Measurements from ENCODE around the gene PLEKHF1.

PLEKHF1 gene

GRCh38 chr19:29680447-29680846 is 15.2 kb downstream of the PLEKHF1 start:
- no peak for DNase-seq

DNA sequence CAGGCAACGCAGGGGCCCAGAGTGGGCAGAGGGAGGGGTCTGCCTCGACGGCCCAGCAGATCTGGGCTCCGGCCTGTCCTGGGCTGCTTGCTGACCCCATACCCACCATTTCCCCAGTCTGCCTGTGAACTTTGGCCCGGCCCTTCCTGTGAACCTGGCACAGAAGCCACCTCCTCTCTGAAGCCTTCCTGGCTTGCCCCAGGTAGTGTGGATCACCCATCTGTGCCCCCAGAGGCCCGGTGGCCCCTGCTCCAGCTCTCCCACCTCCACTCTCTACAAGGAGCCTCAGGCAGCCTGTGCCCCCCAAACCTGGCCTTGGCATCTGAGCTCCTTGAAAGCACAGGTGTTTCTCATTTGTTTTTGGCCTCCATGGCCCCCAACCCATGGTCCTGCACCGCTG is 15.7 kb downstream of the PLEKHF1 start:
- DNase-seq = no peak

- DNase-seq = no peak
Measured at GRCh38 chr19:29681422-29682235, 16.4 kb downstream of the PLEKHF1 start.

DNA sequence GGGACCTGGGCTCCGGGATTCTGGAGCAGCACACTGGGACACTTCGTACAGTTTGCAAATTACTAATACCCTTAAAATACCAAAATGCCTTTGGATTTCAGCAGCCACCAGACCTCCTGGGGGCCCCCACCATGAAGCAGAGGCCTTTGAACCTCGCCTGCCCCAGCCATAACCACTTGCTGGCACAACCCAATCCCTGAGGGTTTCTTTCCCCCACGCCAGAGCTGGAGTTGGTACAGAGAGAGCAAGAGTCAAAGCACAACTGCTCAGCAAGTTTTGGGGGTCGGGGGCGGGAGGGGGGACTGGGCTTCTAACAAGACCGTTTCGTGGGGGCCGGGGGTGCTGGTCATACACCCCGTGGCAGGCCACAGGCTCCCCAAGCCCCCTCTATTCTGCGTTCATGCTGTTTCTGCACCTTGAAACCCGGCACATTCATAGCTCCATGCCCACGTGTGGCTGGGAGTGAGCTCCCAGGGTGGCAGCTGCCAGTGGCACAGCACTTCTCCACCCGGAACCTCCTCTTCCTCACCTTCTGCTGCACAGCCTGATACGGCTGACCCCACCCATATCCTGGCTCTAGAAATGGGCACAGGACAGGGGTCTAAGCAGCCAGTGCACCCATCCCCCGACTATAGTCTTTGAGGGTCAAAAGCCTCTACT is 17.1 kb downstream of the PLEKHF1 start:
- no peak for DNase-seq

DNA sequence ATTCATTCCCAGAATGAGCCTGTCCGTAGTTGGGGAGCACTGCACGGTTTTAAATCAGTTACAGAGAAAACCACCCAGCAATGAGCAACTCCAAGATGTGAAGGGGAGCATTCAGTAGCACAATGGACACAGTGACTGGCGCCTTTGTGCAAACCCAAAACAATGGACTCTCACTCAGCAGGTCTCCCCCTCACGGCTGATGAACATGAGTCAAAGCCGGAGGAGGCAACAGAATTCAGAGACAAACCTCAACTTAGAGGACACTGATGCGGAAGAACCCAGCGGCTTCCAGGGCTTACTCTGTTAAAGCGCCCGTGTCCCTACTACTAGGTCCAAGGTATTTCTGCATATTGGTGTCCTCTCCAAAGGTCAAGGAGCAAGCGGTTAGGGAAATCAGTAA is 17.7 kb downstream of the PLEKHF1 start:
- DNase-seq = no peak

GRCh38 chr19:29685326-29685725 is 20.1 kb downstream of the PLEKHF1 start:
- DNase-seq = no peak

DNA sequence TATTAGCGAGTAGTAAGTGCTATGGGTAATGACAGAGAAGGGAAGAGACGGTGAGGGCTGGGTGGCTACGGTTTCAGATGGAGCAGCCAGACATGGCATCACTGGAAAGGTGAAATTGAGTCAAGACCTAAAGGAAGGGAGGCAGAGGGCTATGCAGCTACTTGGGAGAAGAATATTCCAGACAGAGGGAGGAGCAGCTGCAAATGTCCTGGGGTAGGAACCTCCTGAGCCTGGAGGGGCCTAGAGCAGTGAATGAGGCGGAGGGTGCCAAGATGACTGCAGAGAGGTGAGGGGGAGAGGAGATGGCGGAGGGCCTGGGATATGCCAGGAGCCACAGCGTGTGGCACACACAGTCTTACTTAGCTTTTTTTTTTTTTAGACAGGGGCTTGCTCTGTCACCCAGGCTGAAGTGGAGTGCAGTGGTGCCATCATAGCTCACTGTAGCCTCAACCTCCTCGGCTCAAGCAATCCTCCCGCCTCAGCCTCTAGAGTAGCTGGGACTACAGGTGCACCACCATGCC is 21.1 kb downstream of the PLEKHF1 start:
- DNase-seq = no peak

- peak; percentile 93 for DNase-seq
Measured at GRCh38 chr19:29687244-29687896, 22.1 kb downstream of the PLEKHF1 start.

DNA sequence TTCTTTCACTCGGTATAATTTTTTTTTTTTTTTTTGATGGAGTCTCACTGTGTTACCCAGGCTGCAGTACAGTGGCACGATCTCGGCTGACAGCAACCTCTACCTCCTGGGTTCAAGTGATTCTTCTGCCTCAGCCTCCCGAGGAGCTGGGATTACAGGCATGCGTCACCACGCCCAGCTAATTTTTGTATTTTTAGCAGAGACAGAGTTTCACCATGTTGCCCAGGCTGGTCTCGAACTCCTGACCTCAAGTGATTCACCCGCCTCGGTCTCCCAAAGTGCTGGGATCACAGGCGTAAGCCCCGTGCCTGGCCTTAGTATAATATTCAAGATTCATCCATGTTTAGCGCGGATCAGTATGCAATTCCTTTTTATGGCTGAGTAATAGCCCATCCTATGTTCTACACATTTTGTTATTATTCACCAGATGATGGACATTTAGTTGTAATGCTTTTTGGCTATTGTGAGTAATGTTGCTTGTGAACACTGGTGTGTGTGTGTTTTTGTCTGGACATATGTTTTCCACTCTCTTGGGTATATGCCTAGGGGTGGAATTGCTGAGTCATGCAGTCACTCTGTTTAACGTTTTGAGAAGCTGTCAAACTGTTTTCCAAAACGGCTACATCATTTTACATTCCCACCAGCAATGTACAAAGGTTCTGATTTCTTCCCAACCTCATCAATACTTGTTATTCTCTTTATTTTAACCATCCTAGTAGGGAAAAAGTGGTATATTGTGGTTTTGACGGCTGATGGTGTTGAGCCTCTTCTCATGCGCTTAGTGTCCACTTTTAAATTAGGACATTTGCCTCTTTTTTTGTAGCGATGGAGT is 22.9 kb downstream of the PLEKHF1 start:
- DNase-seq = peak; percentile 70

- DNase-seq = peak; percentile 44
Measured at GRCh38 chr19:29690842-29691241, 25.6 kb downstream of the PLEKHF1 start.

- DNase-seq = no peak
Measured at GRCh38 chr19:29694161-29694560, 28.9 kb downstream of the PLEKHF1 start.

- DNase-seq = peak; percentile 64
Measured at GRCh38 chr19:29694669-29695627, 29.7 kb downstream of the PLEKHF1 start.

DNA sequence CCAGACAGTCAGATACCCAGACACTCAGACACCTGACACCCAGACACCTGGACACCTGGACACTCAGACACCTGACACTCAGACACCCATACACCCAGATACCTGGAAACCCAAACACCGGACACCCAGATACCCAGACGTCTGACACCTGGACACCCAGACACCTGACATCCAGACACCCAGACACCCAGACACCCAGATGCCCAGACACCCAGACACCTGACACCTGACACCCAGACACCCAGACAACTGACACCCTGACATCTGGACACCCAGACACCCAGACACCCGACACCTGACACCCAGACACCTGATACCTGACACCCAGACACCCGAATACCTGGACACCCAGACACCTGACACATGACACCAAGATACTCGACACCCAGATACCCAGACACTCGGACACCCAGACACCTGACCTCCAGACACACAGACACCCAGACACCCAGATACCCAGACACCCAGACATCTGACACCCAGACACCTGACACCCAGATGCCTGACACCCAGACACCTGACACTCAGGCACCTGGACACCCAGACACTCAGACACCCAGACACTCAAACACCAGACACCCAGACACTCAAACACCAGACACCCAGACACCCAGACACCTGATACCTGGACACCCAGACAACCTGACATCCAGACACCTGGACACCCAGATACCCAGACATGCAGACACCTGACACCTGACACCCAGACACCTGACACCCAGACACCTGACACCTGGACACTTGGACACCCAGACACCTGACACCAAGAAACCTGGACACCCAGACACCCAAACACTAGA is 30.7 kb downstream of the PLEKHF1 start:
- DNase-seq = no peak

- no peak for DNase-seq
Measured at GRCh38 chr19:29696565-29696846, 31.2 kb downstream of the PLEKHF1 start.

- no peak for DNase-seq
Measured at GRCh38 chr19:29697523-29698261, 32.4 kb downstream of the PLEKHF1 start.

DNA sequence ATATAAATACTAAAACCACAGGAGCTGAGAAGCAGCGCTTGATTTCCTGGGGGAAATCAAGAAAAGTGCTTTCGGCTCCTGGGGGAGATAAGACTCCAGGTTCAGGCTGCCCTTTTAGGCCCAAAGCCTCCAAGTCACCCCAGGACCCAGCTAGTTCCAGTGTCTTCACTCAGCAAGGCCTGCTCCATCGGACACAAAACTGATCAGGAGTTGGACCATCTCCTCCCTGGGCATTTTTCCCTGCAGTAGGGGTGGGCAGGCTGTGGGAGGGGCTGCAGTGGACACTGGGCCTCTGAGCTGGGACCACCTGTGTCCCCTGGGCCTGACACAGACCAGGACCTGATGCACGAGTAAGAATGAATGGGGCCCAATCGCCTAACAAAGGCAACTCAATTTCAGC is 34.6 kb downstream of the PLEKHF1 start:
- DNase-seq = no peak

DNA sequence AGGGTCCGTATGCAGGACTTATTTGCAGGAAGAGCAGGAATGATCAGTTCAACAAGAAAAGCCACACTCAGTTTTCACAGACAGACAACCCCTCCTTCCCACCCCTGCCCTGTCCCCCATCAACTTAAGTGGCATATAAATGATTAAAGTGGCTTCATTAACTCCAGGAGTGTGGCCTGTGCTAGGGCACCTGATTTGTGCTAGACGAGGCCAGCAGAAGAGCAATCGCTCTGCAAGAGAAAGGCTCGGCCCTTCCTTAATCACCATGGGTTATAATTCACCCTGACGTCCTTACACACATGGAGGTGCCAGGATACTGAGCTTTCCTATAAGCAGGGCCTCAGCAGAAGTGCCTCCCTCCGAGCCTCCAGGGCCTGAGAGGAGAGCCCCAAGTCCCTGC is 35.2 kb downstream of the PLEKHF1 start:
- no peak for DNase-seq

DNA sequence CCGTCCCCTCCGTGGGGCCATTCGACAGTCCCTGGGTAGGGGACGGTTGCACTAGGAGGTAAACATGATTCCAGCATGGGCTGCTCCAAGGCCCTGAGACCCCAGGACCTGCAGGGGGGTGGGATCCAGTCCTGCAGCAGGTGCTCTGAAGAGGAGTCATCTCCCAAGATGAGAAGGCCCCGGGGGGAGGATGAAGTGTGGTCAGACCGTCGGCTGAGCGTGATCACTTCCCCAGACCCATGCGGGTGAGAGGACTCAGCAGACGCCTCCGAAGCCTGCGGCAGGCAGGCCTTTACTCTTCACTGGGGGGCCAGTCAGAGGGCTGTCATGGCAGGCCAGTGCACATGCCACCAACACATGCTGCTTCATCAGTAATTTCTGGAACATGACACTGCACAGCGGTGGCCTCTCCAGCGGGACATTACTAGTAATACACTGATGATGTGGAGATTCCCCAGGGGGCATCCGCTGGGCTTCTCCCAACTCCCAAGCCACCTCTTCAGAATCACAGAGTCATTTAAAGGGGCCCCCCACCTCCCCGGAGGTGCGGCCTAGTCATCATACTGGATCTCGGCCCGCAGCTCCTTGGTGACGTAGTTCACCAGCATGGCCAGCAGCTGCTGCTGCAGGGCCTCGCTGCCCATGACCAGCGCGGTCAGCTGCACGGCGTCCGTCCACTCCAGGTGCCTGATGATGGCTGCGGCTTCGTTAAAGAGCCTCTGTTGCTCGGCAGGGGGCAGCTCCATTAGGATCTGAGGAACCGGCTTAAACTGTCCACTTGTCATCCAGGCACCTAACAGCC is 37.1 kb downstream of the PLEKHF1 start:
- no peak for DNase-seq

GRCh38 chr19:29702963-29703320 is 37.7 kb downstream of the PLEKHF1 start:
- DNase-seq = no peak

All from HCEC 1CT (cell line).